ENCODE results near the gene ADAM19.

DNA sequence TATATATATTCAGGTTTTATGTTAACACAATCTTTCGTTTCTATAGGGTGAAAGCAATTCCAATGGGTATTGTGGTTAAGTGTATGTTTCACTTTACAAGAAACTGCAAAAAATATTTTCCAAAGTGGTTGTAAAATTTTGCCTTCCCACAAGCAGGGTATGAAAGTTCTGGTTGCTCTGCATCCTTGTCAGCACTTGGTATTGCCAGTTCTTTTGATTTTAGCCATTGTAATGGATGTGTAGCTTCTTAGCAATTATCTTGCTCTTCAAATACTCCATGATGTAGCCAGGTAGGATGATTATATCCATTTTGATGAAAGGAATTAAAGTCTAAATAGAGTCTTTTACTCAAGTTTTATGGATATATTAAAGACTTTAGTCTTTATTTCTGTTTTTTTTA, 9.1 kb upstream of the ADAM19 start:
- TF ChIP-seq POLR2A (IDR thresholded peaks at IDR 0.05) (no peak), POLR2AphosphoS5 (IDR thresholded peaks at IDR 0.05) (no peak)
- TF ChIP-seq, protein P1, sequence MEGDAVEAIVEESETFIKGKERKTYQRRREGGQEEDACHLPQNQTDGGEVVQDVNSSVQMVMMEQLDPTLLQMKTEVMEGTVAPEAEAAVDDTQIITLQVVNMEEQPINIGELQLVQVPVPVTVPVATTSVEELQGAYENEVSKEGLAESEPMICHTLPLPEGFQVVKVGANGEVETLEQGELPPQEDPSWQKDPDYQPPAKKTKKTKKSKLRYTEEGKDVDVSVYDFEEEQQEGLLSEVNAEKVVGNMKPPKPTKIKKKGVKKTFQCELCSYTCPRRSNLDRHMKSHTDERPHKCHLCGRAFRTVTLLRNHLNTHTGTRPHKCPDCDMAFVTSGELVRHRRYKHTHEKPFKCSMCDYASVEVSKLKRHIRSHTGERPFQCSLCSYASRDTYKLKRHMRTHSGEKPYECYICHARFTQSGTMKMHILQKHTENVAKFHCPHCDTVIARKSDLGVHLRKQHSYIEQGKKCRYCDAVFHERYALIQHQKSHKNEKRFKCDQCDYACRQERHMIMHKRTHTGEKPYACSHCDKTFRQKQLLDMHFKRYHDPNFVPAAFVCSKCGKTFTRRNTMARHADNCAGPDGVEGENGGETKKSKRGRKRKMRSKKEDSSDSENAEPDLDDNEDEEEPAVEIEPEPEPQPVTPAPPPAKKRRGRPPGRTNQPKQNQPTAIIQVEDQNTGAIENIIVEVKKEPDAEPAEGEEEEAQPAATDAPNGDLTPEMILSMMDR (IDR thresholded peaks at IDR 0.05) = no peak
